Breast epithelium (tissue), 3 donors: ENCODE data around the gene KIF1B.

Source experiments
- POLR2A ChIP-seq: fragments of 450-650 bp; IDR thresholded peaks from one replicate; pipeline ENCODE4 v1.6.1; 2016; ENCODE audit warnings: antibody characterized with exemption, mild to moderate bottlenecking, moderate library complexity
- POLR2AphosphoS5 ChIP-seq, 3 donors: sonication (generic); formaldehyde crosslinking; IDR thresholded peaks; one replicate each; pipeline ENCODE4 v1.6.1; 2017; ENCODE audit warnings: antibody characterized with exemption in 3 of 3
- TF ChIP-seq, protein P1 (sequence below), 3 donors: fragments of 450-650 bp; IDR thresholded peaks; one replicate each; pipeline ENCODE4 v1.5.1; 2016 to 2017; ENCODE audit warnings: antibody characterized with exemption in 3 of 3, mild to moderate bottlenecking in 3 of 3, moderate library complexity in 3 of 3

DNA sequence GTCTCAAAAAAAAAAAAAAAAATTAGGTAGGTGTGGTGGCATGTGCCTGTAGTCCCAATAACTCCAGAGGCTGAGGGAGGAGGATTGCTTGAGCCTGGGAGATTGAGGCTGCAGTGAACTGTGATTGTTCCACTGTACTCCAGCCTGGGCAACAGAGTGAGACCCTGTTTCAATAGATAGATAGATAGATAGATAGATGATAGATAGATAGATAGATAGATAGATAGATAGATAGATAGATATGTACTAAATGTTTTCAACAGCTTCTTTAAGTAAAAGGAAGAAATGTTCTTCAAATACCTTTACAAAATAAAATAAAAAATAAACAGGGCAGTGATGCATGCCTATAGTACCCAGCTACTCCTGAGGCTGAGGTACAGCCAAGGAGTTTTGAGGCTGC is 9.8 kb downstream of the KIF1B start:
- TF ChIP-seq, protein P1, sequence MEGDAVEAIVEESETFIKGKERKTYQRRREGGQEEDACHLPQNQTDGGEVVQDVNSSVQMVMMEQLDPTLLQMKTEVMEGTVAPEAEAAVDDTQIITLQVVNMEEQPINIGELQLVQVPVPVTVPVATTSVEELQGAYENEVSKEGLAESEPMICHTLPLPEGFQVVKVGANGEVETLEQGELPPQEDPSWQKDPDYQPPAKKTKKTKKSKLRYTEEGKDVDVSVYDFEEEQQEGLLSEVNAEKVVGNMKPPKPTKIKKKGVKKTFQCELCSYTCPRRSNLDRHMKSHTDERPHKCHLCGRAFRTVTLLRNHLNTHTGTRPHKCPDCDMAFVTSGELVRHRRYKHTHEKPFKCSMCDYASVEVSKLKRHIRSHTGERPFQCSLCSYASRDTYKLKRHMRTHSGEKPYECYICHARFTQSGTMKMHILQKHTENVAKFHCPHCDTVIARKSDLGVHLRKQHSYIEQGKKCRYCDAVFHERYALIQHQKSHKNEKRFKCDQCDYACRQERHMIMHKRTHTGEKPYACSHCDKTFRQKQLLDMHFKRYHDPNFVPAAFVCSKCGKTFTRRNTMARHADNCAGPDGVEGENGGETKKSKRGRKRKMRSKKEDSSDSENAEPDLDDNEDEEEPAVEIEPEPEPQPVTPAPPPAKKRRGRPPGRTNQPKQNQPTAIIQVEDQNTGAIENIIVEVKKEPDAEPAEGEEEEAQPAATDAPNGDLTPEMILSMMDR (IDR thresholded peaks at IDR 0.05) = no peak
- no peak for TF ChIP-seq POLR2A
- no peak for TF ChIP-seq POLR2AphosphoS5 (IDR thresholded peaks at IDR 0.05)
